ENCODE results near the gene DMWD.

The DMWD gene

DNA sequence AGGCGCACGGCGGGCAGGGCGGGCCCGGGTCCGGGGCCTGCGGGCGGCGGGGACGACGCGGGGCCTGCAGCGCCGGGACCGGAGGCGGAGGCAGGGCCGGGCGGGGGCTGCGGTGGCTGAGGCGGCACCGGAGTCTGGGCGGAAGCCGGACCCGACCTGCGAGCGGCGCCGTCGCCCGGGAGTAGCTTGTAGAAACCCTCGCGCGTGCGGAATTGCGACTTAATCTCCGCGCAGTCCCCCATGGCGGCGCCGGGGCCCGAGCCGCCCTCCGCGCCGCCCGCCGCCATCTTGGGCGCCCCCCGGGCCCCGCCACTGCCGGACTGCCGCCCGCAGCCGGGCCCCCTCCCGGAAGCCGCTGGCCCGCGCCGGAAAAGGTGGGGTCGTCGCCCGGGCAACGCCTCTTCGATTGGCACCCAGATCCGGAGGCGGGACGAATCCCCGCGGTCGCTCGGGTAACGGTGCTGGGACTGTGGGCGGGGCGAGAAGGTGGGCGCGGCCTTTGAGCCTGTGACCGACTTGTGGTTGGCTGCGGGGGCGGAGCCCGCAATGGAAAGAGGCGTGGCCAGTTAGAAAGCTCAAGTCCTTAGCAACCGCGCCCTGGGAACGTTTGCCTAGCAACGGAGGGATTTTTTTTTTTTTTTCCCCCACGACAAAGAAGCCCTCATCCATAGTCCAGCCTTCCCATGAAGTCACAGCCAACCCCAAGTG lies at the start of gene DMWD:
DMWD (minus strand) TSS at position 376 of the 708 bp plus-strand sequence; CDS start at position 287, 89 bp downstream.
- peak; percentile 92 for DNase-seq (ENCODE audit: low read depth)
- peak within 1 kb of the TSS; percentile 87 for H3K4me3 ChIP-seq (ENCODE audit: low read length)
- TF ChIP-seq CTCF (conservative IDR thresholded peaks at IDR 0.05; ENCODE audit: low read depth, low read length): no peak

GRCh38 chr19:45842198-45842597 lies 49.6 kb upstream of the DMWD start:
- no peak for TF ChIP-seq CTCF (conservative IDR thresholded peaks at IDR 0.05; ENCODE audit: low read depth, low read length)
- H3K4me3 ChIP-seq (ENCODE audit: low read length): no peak overlapping the region
- no peak for DNase-seq (ENCODE audit: low read depth)

GRCh38 chr19:45834970-45835369 lies 42.3 kb upstream of the DMWD start:
- TF ChIP-seq CTCF (conservative IDR thresholded peaks at IDR 0.05; ENCODE audit: low read depth, low read length): no peak
- DNase-seq (ENCODE audit: low read depth): no peak
- H3K4me3 ChIP-seq (ENCODE audit: low read length): no peak overlapping the region

GRCh38 chr19:45828945-45829344 lies 36.3 kb upstream of the DMWD start:
- DNase-seq (ENCODE audit: low read depth): no peak
- H3K4me3 ChIP-seq (ENCODE audit: low read length): no peak overlapping the region
- no peak for TF ChIP-seq CTCF (conservative IDR thresholded peaks at IDR 0.05; ENCODE audit: low read depth, low read length)

DNA sequence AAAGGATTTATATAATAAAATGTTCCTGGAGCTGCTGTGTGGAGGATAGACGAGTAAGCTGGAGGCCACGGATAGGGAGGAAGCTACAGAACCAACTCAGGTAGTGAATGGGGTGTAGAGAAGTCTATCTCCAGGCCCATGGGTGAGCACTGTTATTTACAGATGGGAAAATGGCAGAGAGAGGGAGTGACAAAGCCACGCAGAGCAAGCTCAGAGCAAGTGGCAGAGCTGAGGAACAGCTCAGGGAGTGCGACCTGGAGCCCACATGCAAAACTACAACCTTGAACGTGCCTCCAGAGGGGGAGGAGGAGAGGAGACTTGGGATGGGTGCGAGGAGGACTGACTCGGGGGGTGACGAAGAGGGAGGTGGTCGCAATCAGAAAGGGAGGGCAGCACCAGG lies 35.9 kb upstream of the DMWD start:
- TF ChIP-seq CTCF (conservative IDR thresholded peaks at IDR 0.05; ENCODE audit: low read depth, low read length): no peak
- H3K4me3 ChIP-seq (ENCODE audit: low read length): no peak overlapping the region
- DNase-seq (ENCODE audit: low read depth): no peak

DNA sequence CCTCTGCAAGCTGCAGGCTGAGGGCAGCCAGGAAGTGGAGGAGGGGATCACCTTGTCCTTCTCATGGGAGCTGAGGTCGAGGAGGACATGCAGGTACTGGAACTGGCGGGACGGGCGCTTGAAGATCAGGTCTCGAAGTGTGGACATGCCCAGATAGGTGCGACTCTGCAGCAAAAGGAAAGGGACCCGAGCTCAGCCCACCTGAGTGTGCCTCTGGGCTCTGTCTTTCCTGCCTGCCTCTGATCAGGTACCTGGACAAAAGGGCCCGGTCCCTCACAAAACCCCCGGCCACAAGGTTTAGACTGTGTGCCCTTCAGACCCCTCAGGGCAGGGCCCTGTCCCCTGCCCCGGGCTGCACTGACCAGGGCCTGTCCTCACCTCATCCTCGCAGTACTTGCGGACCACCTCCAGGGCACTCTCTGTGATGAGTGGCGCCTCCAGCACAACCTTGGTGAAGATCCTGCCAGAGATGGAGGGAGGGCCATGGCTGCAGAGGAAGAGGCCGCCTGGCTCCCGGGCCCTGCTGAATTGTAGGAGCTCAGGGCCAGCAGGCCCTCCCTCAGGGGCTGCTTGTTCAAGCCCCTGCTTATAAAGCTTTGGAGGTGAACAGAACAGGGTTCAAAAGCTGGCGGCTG lies 34.9 kb upstream of the DMWD start:
- no peak overlapping the region for H3K4me3 ChIP-seq (ENCODE audit: low read length)
- no peak for DNase-seq (ENCODE audit: low read depth)
- no peak for TF ChIP-seq CTCF (conservative IDR thresholded peaks at IDR 0.05; ENCODE audit: low read depth, low read length)

DNA sequence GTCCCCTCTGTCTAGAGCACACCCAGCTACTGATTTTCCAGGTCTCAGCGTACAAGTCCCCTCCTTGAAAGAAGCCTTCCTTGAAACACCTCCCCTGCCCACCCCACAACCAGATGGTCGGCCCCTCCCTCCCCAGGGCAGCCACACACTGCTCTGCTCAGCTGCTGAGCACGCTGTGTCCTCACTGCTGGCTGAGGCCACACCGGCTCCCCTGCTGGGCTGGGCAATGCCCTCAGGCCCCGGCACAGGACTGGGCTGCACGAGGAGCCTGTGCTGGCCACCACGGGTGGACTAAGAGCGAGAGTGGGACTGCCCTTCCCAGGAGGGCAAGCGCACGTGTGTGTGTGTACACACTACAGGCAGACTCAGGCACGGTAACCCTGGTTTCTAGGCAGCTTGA lies 34.3 kb upstream of the DMWD start:
- no peak for DNase-seq (ENCODE audit: low read depth)
- TF ChIP-seq CTCF (conservative IDR thresholded peaks at IDR 0.05; ENCODE audit: low read depth, low read length): no peak
- no peak overlapping the region for H3K4me3 ChIP-seq (ENCODE audit: low read length)

Measured in retinal pigment epithelial cell (primary cell).